OCI-LY1 (cell line): ENCODE results near the gene LGALS8.

Experiments used
- CTCF ChIP-seq: fragments of 200-600 bp; sonication (generic), shearing (Covaris generic); IDR thresholded peaks from 2 replicates; pipeline ENCODE4 v1.5.1; 2017; ENCODE audit warnings: mild to moderate bottlenecking, antibody characterized with exemption, low read length, moderate library complexity, mixed read lengths
- EZH2 ChIP-seq: fragments of 200-600 bp; sonication (generic), shearing (Covaris generic); IDR thresholded peaks from 2 replicates; pipeline ENCODE4 v1.8.0; 2017; ENCODE audit warnings: borderline replicate concordance, mixed run types, mild to moderate bottlenecking, antibody characterized with exemption, low read length, moderate library complexity, mixed read lengths

- TF ChIP-seq CTCF = no peak
- TF ChIP-seq EZH2 = no peak
Observed at GRCh38 chr1:236536540-236536939, 12.8 kb downstream of the LGALS8 start.
